Hematopoietic multipotent progenitor cell treated with erythropoietin and hydrocortisone succinate and interleukin-3 and kit ligand, for 4 days (in vitro differentiated cells): ENCODE measurements around the gene LMAN2L.

ENCODE experiments used
- DNase-seq: peaks from one replicate; pipeline ENCODE4 v3.0.0-alpha.2; 2015

Gene LMAN2L

GRCh38 chr2:96760036-96760985 lies 20.4 kb upstream of the LMAN2L start, which contains the start of gene CNNM4:
Gene CNNM4, plus strand, starts transcription at chr2:96760902. Its CDS starts 98 bp downstream, at chr2:96761000.
- DNase-seq, result peak; percentile 97

- no peak for DNase-seq
These were observed 19.7 kb upstream of the LMAN2L start for GRCh38 chr2:96759548-96759947.

- DNase-seq, result no peak
These were observed 19.1 kb upstream of the LMAN2L start for GRCh38 chr2:96758987-96759386.

- DNase-seq, result no peak
These were observed 17.6 kb upstream of the LMAN2L start for GRCh38 chr2:96757477-96757860.

GRCh38 chr2:96756788-96757476 lies 17.1 kb upstream of the LMAN2L start:
- DNase-seq, result no peak

- no peak for DNase-seq
These were observed 14.5 kb upstream of the LMAN2L start for GRCh38 chr2:96754317-96754716.

- no peak for DNase-seq
These were observed 13.9 kb upstream of the LMAN2L start for GRCh38 chr2:96753661-96754282.

GRCh38 chr2:96751800-96752199 lies 11.9 kb upstream of the LMAN2L start:
- no peak for DNase-seq

GRCh38 chr2:96747061-96747617 lies 7.3 kb upstream of the LMAN2L start:
- no peak for DNase-seq

- DNase-seq, result peak; percentile 56
These were observed 710 bp downstream of the LMAN2L start for GRCh38 chr2:96739076-96739632.

- DNase-seq, result no peak
These were observed 2.0 kb downstream of the LMAN2L start for GRCh38 chr2:96737831-96738230.

- no peak for DNase-seq
These were observed 2.6 kb downstream of the LMAN2L start for GRCh38 chr2:96737251-96737650.

- no peak for DNase-seq
These were observed 4.8 kb downstream of the LMAN2L start for GRCh38 chr2:96734880-96735583.

- no peak for DNase-seq
These were observed 5.9 kb downstream of the LMAN2L start for GRCh38 chr2:96733931-96734330.

GRCh38 chr2:96730212-96730611 lies 9.7 kb downstream of the LMAN2L start:
- DNase-seq, result no peak

GRCh38 chr2:96729748-96730147 lies 10.1 kb downstream of the LMAN2L start:
- DNase-seq, result no peak

GRCh38 chr2:96727431-96727830 lies 12.4 kb downstream of the LMAN2L start:
- DNase-seq, result no peak

GRCh38 chr2:96726131-96726530 lies 13.7 kb downstream of the LMAN2L start:
- no peak for DNase-seq

- DNase-seq, result no peak
These were observed 23.5 kb downstream of the LMAN2L start for GRCh38 chr2:96716388-96716787.

- DNase-seq, result no peak
These were observed 24.2 kb downstream of the LMAN2L start for GRCh38 chr2:96715658-96716057.

GRCh38 chr2:96710985-96711384 lies 28.9 kb downstream of the LMAN2L start:
- DNase-seq, result no peak
